Tibial artery (tissue), 4 donors: ENCODE data around the gene IPO5.
"Not testable (repeated sequence)": the region's sequence is repeated elsewhere in the genome, so short reads cannot be mapped to it uniquely, and the experiment has no call there.

ENCODE experiments used
- DNase-seq, 2 donors: peaks; one replicate each; pipeline ENCODE4 v3.0.0-alpha.2; 2019
- H3K27ac ChIP-seq, 2 donors: fragments of 200-600 bp; sonication (generic) in 1 of 2; 1 replicate in 1 of 2; 2 replicates in 1 of 2; pipeline ENCODE4 v1.5.1; 2018 to 2019; ENCODE audit warnings: mild to moderate bottlenecking in 1 of 2
- H3K27me3 ChIP-seq, 2 donors: fragments of 200-600 bp; sonication (generic) in 1 of 2; one replicate each; pipeline versions ENCODE4 v1.5.1 to v1.6.0; 2016 to 2019
- H3K36me3 ChIP-seq, 3 donors: fragments of 200-600 bp; sonication (generic) in 2 of 3; one replicate each; pipeline ENCODE4 v1.5.1; 2016 to 2019; ENCODE audit warnings: mild to moderate bottlenecking in 2 of 3
- H3K4me1 ChIP-seq, 4 donors: fragments of 200-600 bp; sonication (generic) in 2 of 4; 1 replicate in 3 of 4; 2 replicates in 1 of 4; pipeline ENCODE4 v1.5.1; 2016 to 2019
- H3K4me3 ChIP-seq, 2 donors: fragments of 200-600 bp; sonication (generic) in 1 of 2; 1 replicate in 1 of 2; 2 replicates in 1 of 2; pipeline ENCODE4 v1.5.1; 2018 to 2019; ENCODE audit warnings: mild to moderate bottlenecking in 2 of 2
- H3K9me3 ChIP-seq, 3 donors: fragments of 200-600 bp; sonication (generic) in 1 of 3; one replicate each; pipeline ENCODE4 v1.5.1; 2016 to 2019
- intact Hi-C: fragments of 100-400 bp; cut with DNase I; formaldehyde crosslinking; loops from one replicate; pipeline ENCODE4 v1.15.0; 2023; ENCODE audit warnings: low total_unique reads
- TF ChIP-seq, protein P1 (sequence below), 2 experiments: fragments of 200-600 bp in 1 of 2; fragments of 450-650 bp in 1 of 2; IDR thresholded peaks; one replicate each; pipeline ENCODE4 v1.5.1; 2017 to 2019; ENCODE audit warnings: antibody characterized with exemption in 2 of 2, mild to moderate bottlenecking in 1 of 2, moderate library complexity in 1 of 2

IPO5 gene

DNA sequence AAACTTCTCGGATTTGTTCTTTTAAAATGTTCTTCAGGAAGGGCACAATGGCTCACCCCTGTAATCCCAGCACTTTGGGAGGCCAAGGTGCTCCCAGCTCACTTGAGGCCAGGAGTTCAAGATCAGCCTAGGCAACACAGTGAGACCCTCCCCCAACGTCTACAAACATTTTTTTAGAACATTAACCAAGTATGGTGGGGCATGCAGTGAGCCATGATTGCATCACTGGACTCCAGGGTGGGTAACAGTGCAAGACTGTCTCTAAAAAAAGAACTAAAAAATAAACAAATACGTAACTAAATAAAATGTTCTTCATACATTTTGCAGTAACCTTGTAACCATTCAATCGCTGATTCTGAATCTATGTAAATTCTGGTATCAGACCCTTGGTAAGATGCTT, 2.1 kb upstream of the IPO5 start:
- no peaks in the 10 kb centered on the region for H3K36me3 ChIP-seq
- H3K27me3 ChIP-seq: no peaks in the 10 kb centered on the region
- H3K9me3 ChIP-seq: no peaks in the 10 kb centered on the region
- H3K4me1 ChIP-seq: no peaks in the 10 kb centered on the region
- no peak overlapping the region for H3K4me3 ChIP-seq
- H3K27ac ChIP-seq: no peak overlapping the region
- TF ChIP-seq, protein P1, sequence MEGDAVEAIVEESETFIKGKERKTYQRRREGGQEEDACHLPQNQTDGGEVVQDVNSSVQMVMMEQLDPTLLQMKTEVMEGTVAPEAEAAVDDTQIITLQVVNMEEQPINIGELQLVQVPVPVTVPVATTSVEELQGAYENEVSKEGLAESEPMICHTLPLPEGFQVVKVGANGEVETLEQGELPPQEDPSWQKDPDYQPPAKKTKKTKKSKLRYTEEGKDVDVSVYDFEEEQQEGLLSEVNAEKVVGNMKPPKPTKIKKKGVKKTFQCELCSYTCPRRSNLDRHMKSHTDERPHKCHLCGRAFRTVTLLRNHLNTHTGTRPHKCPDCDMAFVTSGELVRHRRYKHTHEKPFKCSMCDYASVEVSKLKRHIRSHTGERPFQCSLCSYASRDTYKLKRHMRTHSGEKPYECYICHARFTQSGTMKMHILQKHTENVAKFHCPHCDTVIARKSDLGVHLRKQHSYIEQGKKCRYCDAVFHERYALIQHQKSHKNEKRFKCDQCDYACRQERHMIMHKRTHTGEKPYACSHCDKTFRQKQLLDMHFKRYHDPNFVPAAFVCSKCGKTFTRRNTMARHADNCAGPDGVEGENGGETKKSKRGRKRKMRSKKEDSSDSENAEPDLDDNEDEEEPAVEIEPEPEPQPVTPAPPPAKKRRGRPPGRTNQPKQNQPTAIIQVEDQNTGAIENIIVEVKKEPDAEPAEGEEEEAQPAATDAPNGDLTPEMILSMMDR (IDR thresholded peaks at IDR 0.05): no peak
- intact Hi-C loops: no loop called here
- no peak for DNase-seq

DNA sequence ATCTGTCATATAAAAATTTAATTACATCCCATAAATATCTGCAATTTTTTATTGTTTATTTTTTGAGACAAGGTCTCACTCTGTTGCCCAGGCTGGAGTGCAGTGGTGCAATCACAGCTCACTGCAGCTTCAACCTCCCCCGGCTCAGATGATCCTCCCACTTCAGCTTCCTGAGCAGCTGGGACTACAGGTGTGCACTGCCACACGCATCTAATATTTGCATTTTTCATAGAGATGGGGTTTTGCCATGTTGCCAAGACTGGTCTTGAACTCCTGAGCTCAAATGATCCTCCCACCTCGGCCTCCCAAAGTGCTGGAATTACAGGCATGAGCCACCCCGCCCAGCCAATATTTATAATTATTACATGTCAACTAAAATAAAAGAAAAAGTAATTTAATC, 644 bp upstream of the IPO5 start:
- H3K9me3 ChIP-seq, H3K4me1 ChIP-seq, H3K27me3 ChIP-seq, H3K36me3 ChIP-seq, H3K27ac ChIP-seq, intact Hi-C loops, H3K4me3 ChIP-seq, DNase-seq: not testable (repeated sequence)

DNA sequence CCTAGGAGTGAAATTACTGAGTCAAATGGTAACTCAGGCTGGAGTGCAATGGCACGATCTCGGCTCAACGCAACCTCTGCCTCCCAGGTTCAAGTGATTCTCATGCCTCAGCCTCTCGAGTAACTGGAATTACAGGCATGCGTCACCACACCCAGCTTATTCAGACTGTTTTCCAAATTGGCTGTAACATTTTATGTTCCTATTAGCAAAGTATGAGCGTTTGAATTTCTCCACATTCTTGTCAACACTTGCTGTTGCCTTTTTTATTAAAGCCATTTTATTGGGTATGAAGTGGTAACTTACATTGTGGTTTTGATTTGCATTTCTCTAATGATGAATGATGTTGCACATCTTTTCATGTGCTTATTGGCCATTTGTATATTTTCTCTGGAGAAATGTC, 7.9 kb downstream of the IPO5 start:
- H3K36me3 ChIP-seq: no peaks in the 10 kb centered on the region
- H3K4me1 ChIP-seq: no peaks in the 10 kb centered on the region
- TF ChIP-seq, protein P1 (IDR thresholded peaks at IDR 0.05): no peak
- no peak overlapping the region for H3K27ac ChIP-seq
- no peaks in the 10 kb centered on the region for H3K9me3 ChIP-seq
- no peaks in the 10 kb centered on the region for H3K27me3 ChIP-seq
- intact Hi-C loops: no loop called here
- DNase-seq: no peak
- H3K4me3 ChIP-seq: no peak overlapping the region

DNA sequence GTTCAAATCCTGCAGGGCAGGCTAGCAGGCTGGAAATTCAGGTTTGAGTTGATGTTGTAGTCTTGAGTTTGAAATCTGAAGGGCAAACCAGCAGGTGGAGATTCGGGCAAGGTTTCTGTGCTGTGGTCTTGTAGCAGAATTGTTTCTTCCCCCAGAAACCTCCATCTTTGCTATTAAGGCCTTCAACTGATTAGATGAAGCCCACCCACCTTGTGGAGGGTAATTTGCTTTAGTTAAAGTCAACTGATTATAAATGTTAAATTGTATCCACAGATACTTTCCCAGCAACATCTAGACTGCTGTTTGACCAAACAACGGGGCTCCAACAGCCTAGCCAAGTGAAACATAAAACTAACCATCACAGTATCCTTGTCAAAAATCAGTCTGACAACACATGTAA, 9.4 kb downstream of the IPO5 start:
- no peak overlapping the region for H3K4me3 ChIP-seq
- H3K27me3 ChIP-seq: no peaks in the 10 kb centered on the region
- no peak for DNase-seq
- no peaks in the 10 kb centered on the region for H3K36me3 ChIP-seq
- H3K9me3 ChIP-seq: no peaks in the 10 kb centered on the region
- H3K4me1 ChIP-seq: no peaks in the 10 kb centered on the region
- TF ChIP-seq, protein P1 (IDR thresholded peaks at IDR 0.05): no peak
- intact Hi-C loops: no loop called here
- H3K27ac ChIP-seq: no peak overlapping the region

DNA sequence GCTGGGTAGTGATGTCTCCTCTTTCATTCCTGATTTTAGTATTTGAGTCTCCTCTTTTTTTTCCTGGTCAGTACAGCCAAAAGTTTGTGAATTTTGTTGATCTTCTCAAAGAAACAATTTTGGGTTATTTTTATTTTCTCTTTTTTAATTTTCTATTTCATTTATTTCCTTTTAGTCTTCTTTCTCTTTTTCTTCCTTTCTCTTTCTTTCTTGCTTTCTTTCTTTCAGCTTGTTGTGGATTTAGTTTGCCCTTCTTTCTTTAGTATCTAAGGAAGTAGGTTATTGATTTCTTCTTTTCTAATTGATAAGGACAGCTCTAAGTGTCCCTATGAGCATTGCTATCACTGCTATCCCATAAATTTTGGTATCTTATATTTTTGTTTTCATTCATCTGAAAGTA, 13.8 kb downstream of the IPO5 start:
- Histone ChIP-seq H3K36me3 (no peaks in the 10 kb centered on the region), H3K27me3 (no peaks in the 10 kb centered on the region), H3K27ac (no peak overlapping the region), H3K4me3 (no peak overlapping the region), H3K4me1 (no peaks in the 10 kb centered on the region), H3K9me3 (no peaks in the 10 kb centered on the region)
- TF ChIP-seq, protein P1 (IDR thresholded peaks at IDR 0.05): no peak
- no peak for DNase-seq
- intact Hi-C loops: no loop called here

DNA sequence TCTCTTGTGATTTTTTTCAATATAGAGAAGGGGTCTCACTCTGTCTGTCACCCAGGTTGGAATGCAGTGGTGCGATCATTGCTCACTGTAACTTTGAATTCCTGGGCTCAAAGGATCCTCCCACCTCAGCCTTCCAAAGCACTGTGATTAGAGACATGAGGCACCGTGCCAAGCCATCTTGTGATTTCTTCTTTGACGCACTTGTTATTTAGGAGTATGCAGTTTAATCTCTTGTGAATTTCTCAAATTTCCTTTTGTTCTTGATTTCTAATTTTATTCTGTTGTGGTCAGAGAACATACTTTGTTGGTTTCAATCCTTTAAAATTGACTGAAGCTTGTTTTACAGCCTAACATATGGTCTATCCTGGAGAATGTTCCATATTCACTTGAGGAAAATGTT, 14.5 kb downstream of the IPO5 start:
- Histone ChIP-seq H3K36me3 (no peaks in the 10 kb centered on the region), H3K27ac (no peak overlapping the region), H3K9me3 (no peaks in the 10 kb centered on the region), H3K4me3 (no peak overlapping the region), H3K27me3 (no peaks in the 10 kb centered on the region), H3K4me1 (no peaks in the 10 kb centered on the region)
- TF ChIP-seq, protein P1 (IDR thresholded peaks at IDR 0.05): no peak
- intact Hi-C loops: no loop called here
- DNase-seq: no peak
